H1 (cell line): Measurements from ENCODE around the gene PGBD4. TPM values are rescaled to one million over a fixed set of nuclear protein-coding genes. Genes with fewer than 3 reads are reported as not detected.
A peak's percentile ranks its signal among the peaks of the same experiment; 100 is the strongest.

ENCODE experiments used
- CTCF ChIA-PET: fragments of 300-600 bp; sonication (Branson Sonifier 250); formaldehyde crosslinking; loops from one replicate; lab custom pipeline; 2021; ENCODE audit not compliant: partially characterized antibody; lab: Charles Lee
- POLR2A ChIA-PET: fragments of 300-600 bp; sonication (Branson Sonifier 250); formaldehyde crosslinking; loops from one replicate; lab custom pipeline; 2021; ENCODE audit warnings: inconsistent platforms; ENCODE audit not compliant: partially characterized antibody; lab: Charles Lee
- DNase-seq, 2 experiments: peaks; one replicate each; pipeline versions ENCODE4 v3.0.0 to v3.0.0-alpha.2; 2010 to 2022; ENCODE audit warnings: low spot score in 2 of 2, low read depth in 1 of 2, mixed read lengths in 1 of 2
- FAIRE-seq: peaks from 2 replicates; lab custom pipeline; 2011; peaks lifted over from hg19 to GRCh38; lab: Jason Lieb, UNC
- H2AFZ ChIP-seq: 2 replicates; pipeline ENCODE4 v1.8.1; 2012; ENCODE audit warnings: low read length, inconsistent platforms
- H2AK5ac ChIP-seq: 2 replicates; pipeline ENCODE4 v1.6.1; 2013; ENCODE audit warnings: low read depth, low read length
- H2BK120ac ChIP-seq: replicated peaks from 2 replicates; pipeline ENCODE3; 2013; ENCODE audit warnings: low read depth, low read length, inconsistent platforms
- H2BK12ac ChIP-seq: 2 replicates; pipeline ENCODE4 v1.6.1; 2013; ENCODE audit warnings: low read depth, low read length
- H2BK15ac ChIP-seq: 2 replicates; pipeline ENCODE4 v1.6.1; 2013; ENCODE audit warnings: low read length
- H2BK20ac ChIP-seq: 2 replicates; pipeline ENCODE4 v1.6.1; 2013; ENCODE audit warnings: low read length
- H2BK5ac ChIP-seq: 2 replicates; pipeline ENCODE4 v1.6.1; 2013; ENCODE audit warnings: low read depth, low read length
- H3K14ac ChIP-seq: 2 replicates; pipeline ENCODE4 v1.6.1; 2013; ENCODE audit warnings: inconsistent platforms; ENCODE audit not compliant: insufficient read length
- H3K18ac ChIP-seq: 2 replicates; pipeline ENCODE4 v1.6.1; 2013; ENCODE audit warnings: low read length; ENCODE audit errors: extremely low read depth
- H3K23ac ChIP-seq: 2 replicates; pipeline ENCODE4 v1.6.1; 2013; ENCODE audit warnings: inconsistent platforms; ENCODE audit not compliant: insufficient read length
- H3K23me2 ChIP-seq: 2 replicates; pipeline ENCODE4 v1.6.1; 2013; ENCODE audit warnings: low read depth, low read length
- H3K27ac ChIP-seq: 2 replicates; pipeline ENCODE4 v1.6.1; 2011; ENCODE audit warnings: low read depth, low read length, inconsistent platforms
- H3K27me3 ChIP-seq, 4 experiments: replicated peaks in 1 of 4; 1 replicate in 1 of 4; 2 replicates in 3 of 4; pipeline versions ENCODE4 v1.6.1 to v1.8.1; 2011 to 2013; ENCODE audit warnings: low read length in 3 of 4, mild to moderate bottlenecking in 3 of 4, inconsistent platforms in 2 of 4, mixed read lengths in 2 of 4, moderate library complexity in 1 of 4; ENCODE audit not compliant: control insufficient read depth in 3 of 4, insufficient read depth in 3 of 4; ENCODE audit errors: extremely low read depth in 1 of 4
- H3K36me3 ChIP-seq, 4 experiments: 2 replicates each; pipeline versions ENCODE4 v1.6.1 to v1.8.1; 2011 to 2013; ENCODE audit warnings: mild to moderate bottlenecking in 4 of 4, low read length in 3 of 4, moderate library complexity in 2 of 4, control low read depth in 1 of 4, inconsistent platforms in 1 of 4; ENCODE audit not compliant: insufficient read depth in 4 of 4, control insufficient read depth in 2 of 4
- H3K4ac ChIP-seq: replicated peaks from 2 replicates; pipeline ENCODE3; 2013; ENCODE audit warnings: low read length, low read depth, mixed read lengths, inconsistent platforms; ENCODE audit not compliant: insufficient read length
- H3K4me1 ChIP-seq, 4 experiments: replicated peaks in 1 of 4; 1 replicate in 1 of 4; 2 replicates in 3 of 4; pipeline versions ENCODE4 v1.6.1 to v1.8.1; 2011 to 2013; ENCODE audit warnings: low read length in 3 of 4, inconsistent platforms in 2 of 4, mixed read lengths in 1 of 4; ENCODE audit not compliant: insufficient read depth in 4 of 4, control insufficient read depth in 3 of 4
- H3K4me2 ChIP-seq, 2 experiments: 2 replicates each; pipeline versions ENCODE4 v1.6.1 to v1.8.1; 2011 to 2013; ENCODE audit warnings: low read depth in 2 of 2, low read length in 2 of 2, control low read depth in 1 of 2, inconsistent platforms in 1 of 2, mild to moderate bottlenecking in 1 of 2; ENCODE audit not compliant: insufficient read depth in 1 of 2
- H3K4me3 ChIP-seq, 4 experiments: fragments of 200-600, 300-600 bp in 1 of 4; sonication (generic), shearing (Covaris generic), sonication (Bioruptor Twin) in 1 of 4; 2 replicates each; pipeline versions ENCODE4 v1.5.1 to v1.8.1; 2011 to 2016; ENCODE audit warnings: low read length in 4 of 4, low read depth in 3 of 4, control low read depth in 2 of 4, inconsistent platforms in 2 of 4, mild to moderate bottlenecking in 2 of 4, mixed read lengths in 1 of 4, moderate library complexity in 1 of 4; ENCODE audit not compliant: insufficient read depth in 2 of 4; ENCODE audit errors: extremely low read depth in 1 of 4
- H3K56ac ChIP-seq: replicated peaks from 2 replicates; pipeline ENCODE3; 2013; ENCODE audit warnings: low read depth, mild to moderate bottlenecking, mixed read lengths, low read length, inconsistent platforms; ENCODE audit not compliant: insufficient read length
- H3K79me1 ChIP-seq: 2 replicates; pipeline ENCODE4 v1.6.1; 2013; ENCODE audit warnings: low read depth, low read length, control low read depth
- H3K79me2 ChIP-seq, 2 experiments: 2 replicates each; pipeline versions ENCODE4 v1.6.1 to v1.8.1; 2012 to 2013; ENCODE audit warnings: low read length in 2 of 2, mild to moderate bottlenecking in 2 of 2, inconsistent platforms in 1 of 2; ENCODE audit not compliant: insufficient read depth in 2 of 2, control insufficient read depth in 1 of 2
- H3K9ac ChIP-seq, 4 experiments: replicated peaks in 1 of 4; 1 replicate in 1 of 4; 2 replicates in 3 of 4; pipeline versions ENCODE4 v1.6.1 to v1.8.1; 2011 to 2013; ENCODE audit warnings: low read depth in 3 of 4, low read length in 3 of 4, control low read depth in 2 of 4, mild to moderate bottlenecking in 2 of 4, moderate library complexity in 2 of 4, inconsistent platforms in 1 of 4; ENCODE audit errors: extremely low read depth in 1 of 4
- H3K9me3 ChIP-seq, 2 experiments: 2 replicates each; pipeline versions ENCODE4 v1.6.1 to v1.8.1; 2012 to 2013; ENCODE audit warnings: mild to moderate bottlenecking in 2 of 2, moderate library complexity in 2 of 2, control low read depth in 1 of 2, inconsistent platforms in 1 of 2, low read depth in 1 of 2, low read length in 1 of 2, mixed read lengths in 1 of 2; ENCODE audit not compliant: insufficient read depth in 2 of 2
- H4K20me1 ChIP-seq, 2 experiments: replicated peaks in 1 of 2; 2 replicates each; pipeline versions ENCODE3 to v1.8.1; 2011 to 2013; ENCODE audit warnings: inconsistent platforms in 2 of 2, low read length in 2 of 2, mild to moderate bottlenecking in 1 of 2; ENCODE audit not compliant: insufficient read depth in 2 of 2, control insufficient read depth in 1 of 2
- H4K5ac ChIP-seq: 2 replicates; pipeline ENCODE4 v1.6.1; 2013; ENCODE audit warnings: low read length, low read depth, mixed read lengths, inconsistent platforms; ENCODE audit not compliant: insufficient read length
- H4K8ac ChIP-seq: 2 replicates; pipeline ENCODE4 v1.8.0; 2013; ENCODE audit warnings: mild to moderate bottlenecking, moderate library complexity, low read length, inconsistent platforms; ENCODE audit not compliant: insufficient read depth; ENCODE audit errors: extremely low read depth
- H4K91ac ChIP-seq: replicated peaks from 2 replicates; pipeline ENCODE3; 2013; ENCODE audit warnings: low read length, mixed read lengths, inconsistent platforms; ENCODE audit not compliant: insufficient read length
- BRCA1 ChIP-seq: IDR thresholded peaks from 2 replicates; pipeline ENCODE4 v1.6.1; 2012; ENCODE audit warnings: low read depth, low read length, improper control_type of control experiment
- SAP30 ChIP-seq: fragments of 300-600 bp; sonication (generic); IDR thresholded peaks from 2 replicates; pipeline ENCODE4 v1.7.1; 2012; ENCODE audit warnings: low read length, moderate library complexity, mild to moderate bottlenecking, inconsistent platforms; ENCODE audit not compliant: insufficient read depth, insufficient replicate concordance
- WGBS, 2 experiments: shearing (Covaris generic) in 1 of 2; methylation state at CpG; one replicate each; pipeline versions ENCODE4 v1.1.6 to v1.1.7; 2013 to 2015; ENCODE audit warnings: low lambda C conversion rate in 2 of 2, mixed read lengths in 2 of 2, inconsistent platforms in 1 of 2, low coverage in 1 of 2, missing lambda C conversion rate in 1 of 2; ENCODE audit not compliant: insufficient replicate concordance in 2 of 2, insufficient coverage in 1 of 2, insufficient read length in 1 of 2; ENCODE audit errors: extremely low coverage in 1 of 2, missing lambda C conversion rate in 1 of 2; 5-methylcytosine and 5-hydroxymethylcytosine counted together
- polyA plus RNA-seq, 7 experiments: library from polyadenylated mRNA; depleted of rRNA in 3 of 7; stranded (reverse) in 5 of 7; unstranded in 2 of 7; fragments of >200 nt in 5 of 7; fragments of 200-250 nt in 2 of 7; gene quantifications; 1 replicate in 5 of 7; 2 replicates in 1 of 7; 4 replicates in 1 of 7; pipeline versions ENCODE4 v1.2.1 to v1.2.3, GENCODE V29; 2011 to 2013; ENCODE audit warnings: missing spikeins in 2 of 7, mixed read lengths in 2 of 7
- total RNA-seq: library from RNA; stranded (reverse); fragmentation: NEBNext Ultra II Directional; extraction: Animal tissue kit (Norgen Biotek cat#: 25700); gene quantifications from 2 replicates; pipeline ENCODE4 v1.2.1, GENCODE V29; 2021

Gene PGBD4
- total and polyA plus RNA-seq, 2 of the 8 experiments (the other 6 are each of a cell fraction or from before 2014, with no cell fraction given): 0.68 to 0.76 TPM

- DNase-seq (no peak), FAIRE-seq (no peak)
- Histone ChIP-seq H4K20me1 (no peaks in the 10 kb centered on the region), H4K8ac (peak overlapping the region; percentile 69; the same call in 1 of the 2 replicates), H3K14ac (no peak overlapping the region), H4K91ac (no peak overlapping the region), H3K79me2 (peaks cover 0 to 35% of the 10 kb centered on the region in 2 experiments; a peak in 2 of 4 replicates), H3K27me3 (no peaks in the 10 kb centered on the region), H2BK5ac (peak overlapping the region; percentile 67; the same call in 1 of the 2 replicates), H3K36me3 (no peaks in the 10 kb centered on the region), H2BK12ac (0 out of 2 replicates have a peak overlapping the region, but pooled peaks have one; percentile 23), H4K5ac (no peak overlapping the region), H2BK20ac (no peak overlapping the region), H3K4ac (no peak overlapping the region), H3K4me3 (peak overlapping the region; percentile 84 to 100 (median 98)), H2BK120ac (no peak overlapping the region), H2AK5ac (no peak overlapping the region), H2BK15ac (no peak overlapping the region), H3K23me2 (peaks cover 8% of the 10 kb centered on the region), H3K4me2 (peak overlapping the region; percentile 77 to 93), H2AFZ (peak overlapping the region; percentile 87), H3K23ac (no peak overlapping the region), H3K18ac (no peak overlapping the region), H3K9ac (peak overlapping the region in 3 of 4 experiments; percentile 26 to 72 (median 48); a peak in 4 of 7 replicates), H3K9me3 (no peaks in the 10 kb centered on the region), H3K4me1 (peaks cover 0 to 4% (median 0%) of the 10 kb centered on the region in 4 experiments; a peak in 2 of 7 replicates), H3K56ac (no peak overlapping the region), H3K27ac (no peak overlapping the region), H3K79me1 (no peaks in the 10 kb centered on the region)
- TF ChIP-seq BRCA1 (no peak), SAP30 (peak; percentile 62)
- 32% methylated on average over 29 of the region's 29 CpGs; no CpG with 5 or more reads in 1 of the 2 experiments for WGBS, 2 experiments
- ChIA-PET CTCF (interaction anchor here (0.7 to 1.3 kb wide), 6 partner anchors 30 to 241 kb away, joined by 3 to 4 read pairs (median 3); partner anchors contain the start of genes KATNBL1, NOP10 and NUTM1), POLR2A (interaction anchor here (0.6 to 2.2 kb wide), 6 partner anchors 8 to 343 kb away, joined by 3 to 10 read pairs (median 4); partner anchors contain the start of genes EMC4, KATNBL1 and LPCAT4)
Observed at GRCh38 chr15:34102175-34102925, 467 bp downstream of the PGBD4 start.
